Pancreas (tissue), 10 donors: ENCODE results near the gene SLC24A3. TPM values are rescaled to one million over a fixed set of nuclear protein-coding genes. Genes with fewer than 3 reads are reported as not detected.

Source experiments
- ATAC-seq, 4 donors: fragments of 200-7000 bp; cut with Tn5 transposase; one replicate each; pipeline versions ENCODE4 v1.8.0 to v1.9.1; 2020; ENCODE audit warnings: mild to moderate bottlenecking in 4 of 4, moderate library complexity in 4 of 4
- DNase-seq, 6 donors: peaks; one replicate each; pipeline ENCODE4 v3.0.0-alpha.2; 2020
- FAIRE-seq: peaks from 2 replicates; lab custom pipeline; 2012; peaks lifted over from hg19 to GRCh38; lab: Jason Lieb, UNC
- H3K27ac ChIP-seq, 4 donors: fragments of 200-600 bp; sonication (generic); 1 replicate in 3 of 4; 2 replicates in 1 of 4; pipeline versions ENCODE4 v1.5.0 to v1.8.0; 2020
- H3K27me3 ChIP-seq, 4 donors: fragments of 200-600 bp; one replicate each; pipeline ENCODE4 v1.8.0; 2021
- H3K36me3 ChIP-seq, 3 donors: fragments of 200-600 bp; sonication (generic) in 1 of 3; one replicate each; pipeline versions ENCODE4 v1.5.0 to v1.8.0; 2020 to 2021
- H3K4me1 ChIP-seq, 3 donors: fragments of 200-600 bp; one replicate each; pipeline ENCODE4 v1.8.0; 2021
- H3K4me3 ChIP-seq, 4 donors: fragments of 200-600 bp; sonication (generic) in 2 of 4; one replicate each; pipeline versions ENCODE4 v1.5.0 to v1.8.0; 2020 to 2021
- H3K9me3 ChIP-seq, 4 donors: fragments of 200-600 bp; one replicate each; pipeline ENCODE4 v1.8.0; 2021
- WGBS, 2 donors: extraction: QIAGEN DNeasy Blood & Tissue Kit; methylation state at CpG; one replicate each; pipeline ENCODE4 v1.1.7; 2013; 5-methylcytosine and 5-hydroxymethylcytosine counted together
- intact Hi-C, 3 donors: fragments of 100-400 bp; cut with DNase I; formaldehyde crosslinking; loops; one replicate each; pipeline versions ENCODE4 v1.11.1 to v1.14.2; 2022
- polyA plus RNA-seq, 2 donors: library from polyadenylated mRNA; stranded (reverse); fragments of 200-250 nt; gene quantifications; one replicate each; pipeline ENCODE4 v1.2.3, GENCODE V29; 2013
- total RNA-seq, 6 donors: library from RNA; stranded (reverse); fragmentation: NEBNext Ultra II Directional in 4 of 6; extraction: Animal tissue kit (Norgen Biotek cat#: 25700) in 4 of 6; gene quantifications; one replicate each; pipeline versions ENCODE4 v1.2.1 to v1.2.4, GENCODE V29; 2021 to 2023
- TF ChIP-seq, protein P1 (sequence below), 4 donors: fragments of 200-600 bp; sonication (generic) in 3 of 4; IDR thresholded peaks; one replicate each; pipeline versions ENCODE4 v1.5.0 to v1.8.0; 2021; ENCODE audit warnings: antibody characterized with exemption in 4 of 4
- donor health status: healthy with polysubstance abuse.
- donor health status: DM: no; HTN: no; CAD: no; lungs with moderate emphysema.
- donor health status: DM: no; HTN: no; CAD: no.
- donor health status: control.
- donor health status: control.
- donor health status: Bipolar disorder and iron deficiency.
- donor health status: DM: yes; HTN: yes; CAD: no.
- donor health status: DM: no; HTN: no; CAD: no.
- donor health status: DM: no; HTN: no; CAD: no.
- donor health status: DM: yes; HTN: yes; CAD: no.

The SLC24A3 gene
- total and polyA plus RNA-seq, 8 donors = 0.28 to 0.87 (median 0.49) TPM

DNA sequence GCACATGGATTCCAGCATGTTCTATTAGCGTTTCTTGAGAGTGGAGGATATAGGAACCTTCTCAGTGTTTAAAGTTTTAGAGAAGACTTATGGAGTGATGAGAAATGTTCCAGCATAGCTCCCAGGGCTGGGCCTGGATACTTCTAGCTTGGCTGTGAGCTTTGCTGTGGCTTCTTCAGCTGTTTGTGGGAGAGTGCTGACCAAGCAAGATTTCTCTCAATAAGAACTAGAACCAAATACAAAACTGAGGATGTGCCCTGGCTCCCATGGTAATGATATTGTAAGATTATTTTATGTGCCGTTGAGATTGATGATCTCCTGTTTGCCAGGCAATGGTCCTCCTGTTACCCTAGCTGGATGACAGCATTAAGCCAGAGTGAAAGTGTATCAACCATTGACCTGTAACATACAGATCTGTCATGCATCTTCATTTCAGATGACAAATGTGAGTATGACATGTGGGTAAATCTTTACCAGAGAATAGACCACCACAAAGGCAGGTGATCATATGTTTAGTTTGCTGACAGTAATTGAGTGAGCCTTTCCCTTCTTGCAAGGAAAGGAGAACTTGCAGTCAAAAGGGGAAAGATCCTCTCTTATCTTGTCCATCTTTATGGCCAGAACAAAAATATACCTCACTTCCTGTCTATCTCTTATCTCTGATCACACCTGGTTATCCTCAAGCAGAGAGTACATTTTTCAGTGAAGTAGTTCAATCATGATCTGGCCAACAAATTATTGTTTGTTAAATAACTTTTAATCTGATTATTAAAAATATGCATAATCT, 180.1 kb downstream of the SLC24A3 start:
- peak; percentile 23 for FAIRE-seq
- no peaks in the 10 kb centered on the region for H3K36me3 ChIP-seq
- WGBS, 2 donors = 75 to 88% methylated on average over 2 of the region's 2 CpGs
- no peak for DNase-seq
- no peak overlapping the region for H3K4me3 ChIP-seq
- ATAC-seq = no peak
- no peaks in the 10 kb centered on the region for H3K4me1 ChIP-seq
- H3K27ac ChIP-seq = no peak overlapping the region
- intact Hi-C loops = no loop called here
- TF ChIP-seq, protein P1, sequence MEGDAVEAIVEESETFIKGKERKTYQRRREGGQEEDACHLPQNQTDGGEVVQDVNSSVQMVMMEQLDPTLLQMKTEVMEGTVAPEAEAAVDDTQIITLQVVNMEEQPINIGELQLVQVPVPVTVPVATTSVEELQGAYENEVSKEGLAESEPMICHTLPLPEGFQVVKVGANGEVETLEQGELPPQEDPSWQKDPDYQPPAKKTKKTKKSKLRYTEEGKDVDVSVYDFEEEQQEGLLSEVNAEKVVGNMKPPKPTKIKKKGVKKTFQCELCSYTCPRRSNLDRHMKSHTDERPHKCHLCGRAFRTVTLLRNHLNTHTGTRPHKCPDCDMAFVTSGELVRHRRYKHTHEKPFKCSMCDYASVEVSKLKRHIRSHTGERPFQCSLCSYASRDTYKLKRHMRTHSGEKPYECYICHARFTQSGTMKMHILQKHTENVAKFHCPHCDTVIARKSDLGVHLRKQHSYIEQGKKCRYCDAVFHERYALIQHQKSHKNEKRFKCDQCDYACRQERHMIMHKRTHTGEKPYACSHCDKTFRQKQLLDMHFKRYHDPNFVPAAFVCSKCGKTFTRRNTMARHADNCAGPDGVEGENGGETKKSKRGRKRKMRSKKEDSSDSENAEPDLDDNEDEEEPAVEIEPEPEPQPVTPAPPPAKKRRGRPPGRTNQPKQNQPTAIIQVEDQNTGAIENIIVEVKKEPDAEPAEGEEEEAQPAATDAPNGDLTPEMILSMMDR (IDR thresholded peaks at IDR 0.05) = no peak
- no peaks in the 10 kb centered on the region for H3K27me3 ChIP-seq
- H3K9me3 ChIP-seq = no peaks in the 10 kb centered on the region

DNA sequence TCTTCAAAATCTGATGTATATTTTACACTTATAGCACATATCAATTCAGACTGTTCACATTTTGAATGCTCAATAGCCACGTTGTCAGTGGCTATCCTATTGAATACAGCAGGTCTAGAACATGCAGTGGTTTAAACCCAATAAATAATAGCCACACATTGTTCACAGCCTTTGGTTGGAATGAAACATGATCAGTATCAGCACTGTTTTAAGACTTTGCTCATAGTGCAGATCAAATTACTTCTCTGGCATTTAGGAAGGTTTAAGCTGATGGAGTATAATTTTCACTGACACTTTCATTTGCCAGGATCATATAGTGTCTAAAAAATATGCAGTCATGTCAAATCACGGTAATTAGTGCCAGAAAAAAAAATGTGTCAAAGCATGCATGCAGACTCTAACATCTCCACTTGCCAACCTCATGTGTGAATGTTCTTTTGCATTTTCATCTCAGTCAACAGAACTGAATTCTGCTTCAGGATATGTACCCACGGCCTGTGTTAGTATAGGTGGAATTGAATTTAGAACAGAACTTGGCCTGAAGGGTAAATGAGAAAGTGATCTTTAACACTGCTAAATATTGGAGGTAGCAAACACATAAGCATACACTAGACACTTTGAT, 184.1 kb downstream of the SLC24A3 start:
- Histone ChIP-seq H3K27me3 (no peaks in the 10 kb centered on the region), H3K36me3 (no peaks in the 10 kb centered on the region), H3K27ac (no peak overlapping the region), H3K4me1 (no peaks in the 10 kb centered on the region), H3K9me3 (no peaks in the 10 kb centered on the region), H3K4me3 (no peak overlapping the region)
- TF ChIP-seq, protein P1 (IDR thresholded peaks at IDR 0.05) = no peak
- FAIRE-seq (no peak), ATAC-seq (no peak), DNase-seq (no peak)
- WGBS, 2 donors = 12 to 21% methylated on average over 3 of the region's 3 CpGs
- intact Hi-C loops = no loop called here

DNA sequence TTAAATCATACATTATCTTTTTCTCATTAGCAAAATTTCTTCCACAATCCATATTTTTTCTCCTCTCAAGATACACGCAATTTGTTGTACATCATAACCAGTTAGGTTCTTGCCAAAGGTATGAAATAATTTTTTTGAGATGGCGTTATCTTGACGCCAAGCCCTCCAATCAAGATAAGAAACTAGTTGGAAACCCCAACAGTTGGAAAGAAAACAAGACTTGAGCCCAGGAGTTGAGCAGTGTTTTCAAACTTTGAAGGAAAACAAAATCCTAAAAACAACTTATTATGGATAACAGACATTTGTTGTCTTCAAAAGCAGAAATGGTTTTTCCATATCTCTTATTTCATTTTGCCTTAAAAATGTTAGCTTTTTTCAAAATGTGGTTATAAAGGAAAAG, 184.8 kb downstream of the SLC24A3 start:
- WGBS, 2 donors = 15 to 17% methylated on average over 3 of the region's 3 CpGs
- ATAC-seq = no peak
- FAIRE-seq = no peak
- H3K36me3 ChIP-seq = no peaks in the 10 kb centered on the region
- no peak overlapping the region for H3K27ac ChIP-seq
- H3K9me3 ChIP-seq = no peaks in the 10 kb centered on the region
- H3K4me3 ChIP-seq = no peak overlapping the region
- H3K27me3 ChIP-seq = no peaks in the 10 kb centered on the region
- TF ChIP-seq, protein P1 (IDR thresholded peaks at IDR 0.05) = no peak
- intact Hi-C loops = no loop called here
- no peaks in the 10 kb centered on the region for H3K4me1 ChIP-seq
- DNase-seq = no peak

DNA sequence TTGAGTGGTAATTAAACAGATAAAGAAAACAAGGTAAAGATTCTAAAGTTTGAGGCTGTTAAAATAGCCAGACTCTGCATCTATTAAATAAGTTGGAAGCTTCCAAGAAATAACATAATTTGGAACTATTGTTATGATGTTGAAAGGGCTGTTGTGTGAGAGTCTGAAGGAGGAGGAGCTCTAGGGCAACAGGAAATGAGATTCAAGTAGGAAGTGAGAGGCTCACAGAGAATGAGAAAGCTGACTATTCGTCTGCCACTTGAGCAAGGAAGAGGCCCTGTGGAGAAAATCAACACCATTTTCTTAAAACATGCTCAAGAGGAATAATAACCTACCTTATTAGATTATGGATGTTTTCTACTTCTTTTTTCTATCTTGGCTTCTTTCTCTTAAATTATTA, 185.2 kb downstream of the SLC24A3 start:
- TF ChIP-seq, protein P1 (IDR thresholded peaks at IDR 0.05) = no peak
- Histone ChIP-seq H3K9me3 (no peaks in the 10 kb centered on the region), H3K27ac (no peak overlapping the region), H3K4me3 (no peak overlapping the region), H3K4me1 (no peaks in the 10 kb centered on the region), H3K36me3 (no peaks in the 10 kb centered on the region), H3K27me3 (no peaks in the 10 kb centered on the region)
- no peak for ATAC-seq
- DNase-seq = no peak
- intact Hi-C loops = no loop called here
- no peak for FAIRE-seq
- WGBS, 2 donors = 36 to 64% methylated on average over 1 of the region's 1 CpG

DNA sequence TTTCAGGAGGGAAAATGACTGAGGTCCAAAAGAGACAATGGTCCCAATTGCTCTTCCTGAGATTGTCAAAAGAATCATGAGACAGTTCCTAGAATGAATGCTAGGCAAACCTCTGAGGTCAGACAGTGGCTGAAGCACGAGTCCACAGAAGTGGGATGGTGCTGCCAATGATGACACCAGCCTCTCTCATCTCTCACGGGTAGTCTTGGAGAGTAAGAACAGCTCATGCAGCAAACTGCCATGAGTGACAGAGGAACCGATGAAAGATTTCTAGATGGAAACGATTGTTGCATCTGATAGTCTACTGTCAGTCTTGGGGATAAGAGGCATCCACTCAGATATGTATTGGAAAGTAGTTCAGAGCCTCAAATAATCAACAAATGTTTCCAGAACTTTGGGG, 188.7 kb downstream of the SLC24A3 start:
- Histone ChIP-seq H3K36me3 (no peaks in the 10 kb centered on the region), H3K4me1 (no peaks in the 10 kb centered on the region), H3K27ac (no peak overlapping the region), H3K4me3 (no peak overlapping the region), H3K27me3 (no peaks in the 10 kb centered on the region), H3K9me3 (no peaks in the 10 kb centered on the region)
- FAIRE-seq = no peak
- DNase-seq = no peak
- intact Hi-C loops = no loop called here
- 55 to 61% methylated on average over 4 of the region's 4 CpGs for WGBS, 2 donors
- TF ChIP-seq, protein P1 (IDR thresholded peaks at IDR 0.05) = no peak
- no peak for ATAC-seq
